Prostate gland (tissue), 2 donors: ENCODE measurements around the gene CLEC16A.

Experiments used
- POLR2A ChIP-seq: fragments of 450-650 bp; IDR thresholded peaks from one replicate; pipeline ENCODE4 v1.6.1; 2016; ENCODE audit warnings: antibody characterized with exemption, mild to moderate bottlenecking
- POLR2AphosphoS5 ChIP-seq: sonication (generic); formaldehyde crosslinking; IDR thresholded peaks from one replicate; pipeline ENCODE4 v1.6.1; 2017; ENCODE audit warnings: antibody characterized with exemption
- TF ChIP-seq, protein P1 (sequence below), 4 experiments: fragments of 200-600 bp in 2 of 4; fragments of 450-650 bp in 2 of 4; sonication (generic) in 2 of 4; IDR thresholded peaks; 1 replicate in 3 of 4; 2 replicates in 1 of 4; pipeline ENCODE4 v1.5.1; 2016 to 2019; ENCODE audit warnings: antibody characterized with exemption in 4 of 4, mild to moderate bottlenecking in 2 of 4, moderate library complexity in 2 of 4

DNA sequence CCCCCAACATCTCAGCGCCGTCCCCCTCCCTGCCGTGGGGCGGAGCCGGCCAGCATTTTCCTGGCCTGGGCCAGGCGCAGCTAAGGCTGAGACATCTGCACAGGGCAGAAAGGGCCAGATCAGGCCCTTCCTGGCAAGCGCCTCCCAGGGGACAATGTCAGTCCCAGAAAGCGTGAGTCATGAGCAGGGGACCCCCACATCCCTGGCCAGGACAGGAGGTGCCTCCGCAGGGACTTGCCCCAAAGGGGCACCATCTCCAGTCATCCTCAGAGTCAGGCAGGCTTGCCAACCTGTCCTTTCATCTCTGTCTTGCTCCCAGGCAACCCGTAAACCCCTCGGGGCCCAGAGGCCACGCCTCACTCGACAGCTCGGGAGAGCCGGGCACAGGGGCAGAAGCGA is 268.4 kb downstream of the CLEC16A start:
- TF ChIP-seq, protein P1, sequence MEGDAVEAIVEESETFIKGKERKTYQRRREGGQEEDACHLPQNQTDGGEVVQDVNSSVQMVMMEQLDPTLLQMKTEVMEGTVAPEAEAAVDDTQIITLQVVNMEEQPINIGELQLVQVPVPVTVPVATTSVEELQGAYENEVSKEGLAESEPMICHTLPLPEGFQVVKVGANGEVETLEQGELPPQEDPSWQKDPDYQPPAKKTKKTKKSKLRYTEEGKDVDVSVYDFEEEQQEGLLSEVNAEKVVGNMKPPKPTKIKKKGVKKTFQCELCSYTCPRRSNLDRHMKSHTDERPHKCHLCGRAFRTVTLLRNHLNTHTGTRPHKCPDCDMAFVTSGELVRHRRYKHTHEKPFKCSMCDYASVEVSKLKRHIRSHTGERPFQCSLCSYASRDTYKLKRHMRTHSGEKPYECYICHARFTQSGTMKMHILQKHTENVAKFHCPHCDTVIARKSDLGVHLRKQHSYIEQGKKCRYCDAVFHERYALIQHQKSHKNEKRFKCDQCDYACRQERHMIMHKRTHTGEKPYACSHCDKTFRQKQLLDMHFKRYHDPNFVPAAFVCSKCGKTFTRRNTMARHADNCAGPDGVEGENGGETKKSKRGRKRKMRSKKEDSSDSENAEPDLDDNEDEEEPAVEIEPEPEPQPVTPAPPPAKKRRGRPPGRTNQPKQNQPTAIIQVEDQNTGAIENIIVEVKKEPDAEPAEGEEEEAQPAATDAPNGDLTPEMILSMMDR (IDR thresholded peaks at IDR 0.05), result no peak
- TF ChIP-seq POLR2AphosphoS5 (no peak), POLR2A (no peak)
